A673 (cell line): Measurements from ENCODE around the gene TRERF1. TPM values are rescaled to one million over a fixed set of nuclear protein-coding genes. Genes with fewer than 3 reads are reported as not detected.

ENCODE experiments used
- BruUV-seq: library from RNA; stranded (reverse); fragments of 400-500 nt; replicated peaks from 2 replicates; lab custom pipeline; 2021; lab: Mats Ljungman, UMichigan
- CTCF ChIA-PET: fragments of 300-600 bp; sonication (Branson Sonifier 250); formaldehyde crosslinking; loops from one replicate; lab custom pipeline; 2022; ENCODE audit warnings: antibody characterized with exemption; lab: Charles Lee
- POLR2A ChIA-PET: fragments of 300-600 bp; sonication (Branson Sonifier 250); formaldehyde crosslinking; loops from one replicate; lab custom pipeline; 2022; ENCODE audit warnings: antibody characterized with exemption; ENCODE audit not compliant: low non-redundant PET; lab: Charles Lee
- DNase-seq: peaks from one replicate; pipeline ENCODE4 v3.0.0-alpha.2; 2015; ENCODE audit warnings: low spot score
- H3K27ac ChIP-seq: fragments of 200-600 bp; sonication (generic); 2 replicates; pipeline ENCODE4 v1.5.1; 2016; ENCODE audit warnings: mixed run types, low read depth, mild to moderate bottlenecking, mixed read lengths, antibody characterized with exemption, low read length; ENCODE audit not compliant: poor library complexity, severe bottlenecking
- H3K27me3 ChIP-seq: fragments of 200-600 bp; sonication (generic); replicated peaks from 2 replicates; pipeline ENCODE4 v1.6.1; 2017; ENCODE audit warnings: mixed run types, low read depth, mild to moderate bottlenecking, mixed read lengths, antibody characterized with exemption, low read length; ENCODE audit not compliant: insufficient read depth, poor library complexity
- H3K36me3 ChIP-seq: fragments of 200-600 bp; sonication (generic); 2 replicates; pipeline ENCODE4 v1.6.1; 2016; ENCODE audit warnings: mixed run types, mild to moderate bottlenecking, mixed read lengths, antibody characterized with exemption, low read length; ENCODE audit not compliant: insufficient read depth, poor library complexity, severe bottlenecking
- H3K4me1 ChIP-seq: fragments of 200-600 bp; sonication (generic); 2 replicates; pipeline ENCODE4 v1.6.1; 2017; ENCODE audit warnings: mixed run types, mild to moderate bottlenecking, mixed read lengths, antibody characterized with exemption, low read length; ENCODE audit not compliant: insufficient read depth, poor library complexity, severe bottlenecking
- H3K4me3 ChIP-seq: fragments of 200-600 bp; sonication (generic); 2 replicates; pipeline ENCODE4 v1.5.1; 2016; ENCODE audit warnings: low read depth, mixed run types, mild to moderate bottlenecking, mixed read lengths, low read length; ENCODE audit not compliant: poor library complexity, severe bottlenecking
- H3K9me3 ChIP-seq: fragments of 200-600 bp; sonication (generic); 2 replicates; pipeline ENCODE4 v1.6.1; 2016; ENCODE audit warnings: mixed run types, low read depth, mild to moderate bottlenecking, mixed read lengths, antibody characterized with exemption, low read length; ENCODE audit not compliant: poor library complexity, severe bottlenecking
- EZH2 ChIP-seq: fragments of 200-600 bp; sonication (generic); IDR thresholded peaks from 2 replicates; pipeline ENCODE4 v1.6.1; 2017; ENCODE audit warnings: borderline replicate concordance, low read depth, mild to moderate bottlenecking, mixed read lengths, antibody characterized with exemption, low read length; ENCODE audit not compliant: poor library complexity, severe bottlenecking
- intact Hi-C: fragments of 100-400 bp; cut with micrococcal nuclease; formaldehyde crosslinking; loops from one replicate; pipeline ENCODE4 v1.10.0; 2022; ENCODE audit not compliant: unreplicated experiment
- total RNA-seq: library from RNA; stranded (reverse); gene quantifications from 2 replicates; pipeline ENCODE4 v1.2.3, GENCODE V29; 2021
- TF ChIP-seq, protein P1 (sequence below): fragments of 300-800, 200-600 bp; sonication (generic); conservative IDR thresholded peaks from 2 replicates; pipeline ENCODE4 v1.5.1; 2017; ENCODE audit warnings: low read depth, mild to moderate bottlenecking, antibody characterized with exemption, low read length, moderate library complexity, mixed read lengths

TRERF1 gene
- total RNA-seq, 1 experiment from 2014 or later, result 9.5 TPM

- H3K27me3 ChIP-seq, result no peaks in the 10 kb centered on the region
- intact Hi-C loops, result no loop called here
- peak overlapping the region; percentile 5 for H3K27ac ChIP-seq
- no TSS peak for BruUV-seq
- no peak for DNase-seq
- TF ChIP-seq EZH2, result no peak
- TF ChIP-seq, protein P1, sequence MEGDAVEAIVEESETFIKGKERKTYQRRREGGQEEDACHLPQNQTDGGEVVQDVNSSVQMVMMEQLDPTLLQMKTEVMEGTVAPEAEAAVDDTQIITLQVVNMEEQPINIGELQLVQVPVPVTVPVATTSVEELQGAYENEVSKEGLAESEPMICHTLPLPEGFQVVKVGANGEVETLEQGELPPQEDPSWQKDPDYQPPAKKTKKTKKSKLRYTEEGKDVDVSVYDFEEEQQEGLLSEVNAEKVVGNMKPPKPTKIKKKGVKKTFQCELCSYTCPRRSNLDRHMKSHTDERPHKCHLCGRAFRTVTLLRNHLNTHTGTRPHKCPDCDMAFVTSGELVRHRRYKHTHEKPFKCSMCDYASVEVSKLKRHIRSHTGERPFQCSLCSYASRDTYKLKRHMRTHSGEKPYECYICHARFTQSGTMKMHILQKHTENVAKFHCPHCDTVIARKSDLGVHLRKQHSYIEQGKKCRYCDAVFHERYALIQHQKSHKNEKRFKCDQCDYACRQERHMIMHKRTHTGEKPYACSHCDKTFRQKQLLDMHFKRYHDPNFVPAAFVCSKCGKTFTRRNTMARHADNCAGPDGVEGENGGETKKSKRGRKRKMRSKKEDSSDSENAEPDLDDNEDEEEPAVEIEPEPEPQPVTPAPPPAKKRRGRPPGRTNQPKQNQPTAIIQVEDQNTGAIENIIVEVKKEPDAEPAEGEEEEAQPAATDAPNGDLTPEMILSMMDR, result no peak
- no peak overlapping the region for H3K4me3 ChIP-seq
- POLR2A ChIA-PET, result interaction anchor here (0.6 kb wide), 1 partner anchor 11 kb away, joined by 4 read pairs; no protein-coding TSS in a partner anchor
- no peaks in the 10 kb centered on the region for H3K36me3 ChIP-seq
- peaks cover 9% of the 10 kb centered on the region for H3K9me3 ChIP-seq
- peaks cover 16% of the 10 kb centered on the region for H3K4me1 ChIP-seq
- CTCF ChIA-PET, result no interaction called here
Observed at GRCh38 chr6:42429042-42429585, 22.6 kb downstream of the TRERF1 start.

GRCh38 chr6:42428326-42429041 lies 23.2 kb downstream of the TRERF1 start:
- Histone ChIP-seq H3K27me3 (no peaks in the 10 kb centered on the region), H3K27ac (peak overlapping the region; percentile 5), H3K4me3 (no peak overlapping the region), H3K9me3 (peaks cover 2% of the 10 kb centered on the region), H3K4me1 (peaks cover 16% of the 10 kb centered on the region), H3K36me3 (no peaks in the 10 kb centered on the region)
- no peak for DNase-seq
- ChIA-PET POLR2A (no interaction called here), CTCF (no interaction called here)
- intact Hi-C loops, result no loop called here
- no TSS peak for BruUV-seq
- no peak for TF ChIP-seq EZH2
- TF ChIP-seq, protein P1, result no peak

DNA sequence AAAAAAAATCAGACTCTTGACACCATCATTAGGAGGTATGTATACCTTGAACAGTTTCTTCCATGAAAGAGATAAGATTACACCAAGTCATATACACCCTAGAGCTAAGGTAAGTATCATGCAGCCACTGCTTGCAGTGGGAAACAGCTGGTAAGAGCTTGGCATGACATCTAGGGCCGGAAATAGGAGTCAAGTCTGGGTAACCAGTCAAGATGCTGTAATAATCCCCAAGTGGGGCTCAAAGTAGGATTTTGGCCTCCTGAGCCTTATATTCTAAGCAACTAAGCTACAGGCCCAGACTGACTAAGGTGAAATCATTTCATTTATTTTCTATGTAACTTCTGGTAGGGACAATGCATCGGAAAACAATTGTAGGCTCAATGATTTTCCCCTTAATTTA lies 23.9 kb downstream of the TRERF1 start:
- no peak for TF ChIP-seq EZH2
- TF ChIP-seq, protein P1, result no peak
- BruUV-seq, result no TSS peak
- Histone ChIP-seq H3K27ac (no peak overlapping the region), H3K27me3 (no peaks in the 10 kb centered on the region), H3K4me3 (no peak overlapping the region), H3K9me3 (no peaks in the 10 kb centered on the region), H3K36me3 (no peaks in the 10 kb centered on the region), H3K4me1 (peaks cover 16% of the 10 kb centered on the region)
- CTCF ChIA-PET, result no interaction called here
- POLR2A ChIA-PET, result no interaction called here
- no peak for DNase-seq
- intact Hi-C loops, result no loop called here
